Suprapubic skin (tissue), 4 donors: ENCODE measurements around the gene DMAC2.

Source experiments
- CTCF ChIP-seq, 2 donors: fragments of 200-600 bp in 1 of 2; fragments of 450-650 bp in 1 of 2; sonication (generic) in 1 of 2; IDR thresholded peaks; one replicate each; pipeline ENCODE4 v1.5.1; 2016 to 2019; ENCODE audit warnings: antibody characterized with exemption in 2 of 2, mild to moderate bottlenecking in 1 of 2, moderate library complexity in 1 of 2
- EP300 ChIP-seq: sonication (generic); formaldehyde crosslinking; IDR thresholded peaks from one replicate; pipeline ENCODE4 v1.6.1; 2017; ENCODE audit warnings: antibody characterized with exemption
- POLR2A ChIP-seq, 2 donors: fragments of 450-650 bp; IDR thresholded peaks; one replicate each; pipeline ENCODE4 v1.6.1; 2017; ENCODE audit warnings: antibody characterized with exemption in 2 of 2, mild to moderate bottlenecking in 2 of 2, moderate library complexity in 2 of 2
- POLR2AphosphoS5 ChIP-seq, 3 donors: sonication (generic); formaldehyde crosslinking; IDR thresholded peaks; one replicate each; pipeline ENCODE4 v1.6.1; 2017; ENCODE audit warnings: antibody characterized with exemption in 3 of 3

- TF ChIP-seq CTCF (IDR thresholded peaks at IDR 0.05) = no peak
- TF ChIP-seq POLR2AphosphoS5 (IDR thresholded peaks at IDR 0.05) = no peak
- no peak for TF ChIP-seq POLR2A (IDR thresholded peaks at IDR 0.05)
- no peak for TF ChIP-seq EP300
Measured at GRCh38 chr19:41410336-41411054, 29.2 kb downstream of the DMAC2 start.
